NCI-H2196 treated with DMSO at 0.1 percent for 48 hours (cell line): ENCODE measurements around the gene AIG1.
"Not testable (repeated sequence)": the region's sequence is repeated elsewhere in the genome, so short reads cannot be mapped to it uniquely, and the experiment has no call there.

Experiments used
- DNase-seq: peaks from one replicate; lab custom pipeline; 2025; ENCODE audit not compliant: unreplicated experiment; lab: John Stamatoyannopoulos, UW

AIG1 gene

GRCh38 chr6:143223895-143224294, 163.2 kb downstream of the AIG1 start:
- DNase-seq = no peak

DNA sequence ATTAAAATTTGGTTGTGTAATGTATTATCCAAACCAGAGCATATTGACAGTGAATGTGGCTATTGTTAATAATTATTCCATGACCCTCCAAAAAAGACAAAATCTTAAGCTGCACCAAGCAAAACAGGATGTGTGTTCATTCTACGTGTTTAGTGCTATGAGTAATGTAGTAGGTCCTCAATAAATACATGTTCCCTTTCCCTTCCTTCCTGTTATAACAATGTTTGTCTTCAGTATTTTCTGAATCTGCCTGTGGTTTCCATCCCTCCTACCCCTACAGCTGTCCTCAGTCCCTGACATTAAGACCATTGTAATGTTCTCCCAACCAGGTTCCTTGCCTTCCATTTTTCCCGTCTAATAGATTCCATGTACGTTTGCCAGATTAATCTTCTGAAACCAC, 163.8 kb downstream of the AIG1 start:
- DNase-seq = no peak

- DNase-seq = no peak
These were observed 165.2 kb downstream of the AIG1 start for GRCh38 chr6:143225929-143226328.

DNA sequence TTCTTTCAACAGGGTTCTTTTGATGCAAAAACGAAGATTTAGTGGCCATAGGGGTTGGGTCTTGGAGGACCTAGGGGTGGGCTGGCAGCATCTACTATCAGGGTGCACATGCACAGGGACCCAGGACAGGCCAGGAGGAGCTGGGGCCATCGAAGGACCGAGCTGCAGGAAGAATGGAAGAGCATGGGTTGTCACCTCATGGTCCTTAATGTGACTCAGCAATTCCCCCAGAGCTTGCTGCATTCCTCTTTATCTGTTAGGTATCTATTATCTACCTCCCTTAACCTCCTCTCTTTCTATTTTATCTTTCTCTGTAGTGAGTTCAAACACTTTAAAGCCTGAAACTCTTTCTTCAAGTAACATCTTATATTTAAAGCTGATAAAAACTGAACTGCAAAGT, 167.0 kb downstream of the AIG1 start:
- DNase-seq = no peak

GRCh38 chr6:143229400-143229799, 168.7 kb downstream of the AIG1 start:
- no peak for DNase-seq

DNA sequence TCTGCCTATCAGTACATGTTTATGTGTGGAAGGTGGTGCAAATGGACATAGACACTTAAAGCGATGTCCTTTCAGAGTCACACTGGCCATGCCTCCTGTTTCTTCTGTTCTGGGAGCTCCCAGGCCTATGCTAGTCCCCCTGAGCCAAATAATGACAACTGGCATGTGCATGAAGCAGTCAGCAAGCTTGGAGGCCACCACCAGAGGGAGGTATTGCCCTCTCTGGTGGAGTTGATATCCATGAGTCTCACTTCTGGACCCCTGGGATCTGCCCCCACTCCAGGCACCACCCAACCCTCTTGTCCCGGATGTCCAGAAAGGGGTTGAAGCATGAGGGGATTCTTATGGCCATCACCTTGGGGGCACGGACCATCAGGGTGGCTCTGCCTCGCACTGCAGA, 172.2 kb downstream of the AIG1 start:
- DNase-seq = no peak

- no peak for DNase-seq
These were observed 173.0 kb downstream of the AIG1 start for GRCh38 chr6:143233554-143234285.

DNA sequence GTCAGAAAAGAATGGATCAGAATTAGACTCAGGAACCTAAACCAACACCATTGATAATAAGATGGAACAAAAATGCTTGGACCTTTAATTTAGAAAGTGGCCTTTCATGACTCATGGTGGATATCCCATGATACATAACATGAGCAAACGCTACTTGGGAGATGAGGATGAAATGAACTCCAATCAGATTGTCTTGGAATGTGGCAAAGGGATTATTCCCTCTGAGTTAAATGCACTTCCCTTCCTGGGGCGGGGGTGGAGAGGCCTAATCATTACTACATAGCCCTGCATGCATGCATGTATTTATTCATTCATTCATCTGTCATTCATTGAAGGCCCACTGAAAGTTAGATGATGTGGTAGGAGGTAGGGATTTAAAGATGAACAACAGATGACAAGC, 174.0 kb downstream of the AIG1 start:
- no peak for DNase-seq

DNA sequence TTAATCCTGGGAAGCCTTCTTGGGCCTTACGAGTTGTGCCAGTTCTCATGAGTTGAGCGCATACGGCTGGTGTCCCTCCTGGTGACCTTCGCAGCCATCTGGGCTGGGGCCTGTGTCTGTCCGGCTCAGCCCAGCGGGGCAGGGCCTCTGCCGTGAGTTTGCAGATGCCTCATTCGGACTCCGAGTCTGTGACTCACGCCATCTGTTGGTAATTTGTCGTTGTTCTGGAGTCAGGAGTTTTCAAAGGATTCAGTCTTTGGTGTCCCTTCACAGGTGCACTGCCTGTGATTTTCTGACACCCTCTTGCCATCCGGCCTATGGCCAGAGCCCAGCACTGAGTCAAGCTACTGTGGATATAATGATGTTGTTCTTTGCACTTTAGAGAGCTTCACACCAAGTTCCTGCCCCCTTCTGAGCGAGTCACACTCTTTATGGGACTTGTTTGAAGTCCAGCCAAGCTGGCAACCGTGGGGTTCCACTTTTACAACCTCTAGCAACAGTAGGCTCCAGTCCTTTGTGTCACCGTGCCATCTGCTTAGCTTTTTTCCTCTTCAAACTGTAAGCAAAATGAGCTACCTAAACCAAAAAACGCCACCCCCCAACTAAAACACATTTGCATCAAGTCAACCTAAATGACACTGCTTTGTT, 175.6 kb downstream of the AIG1 start:
- no peak for DNase-seq

DNA sequence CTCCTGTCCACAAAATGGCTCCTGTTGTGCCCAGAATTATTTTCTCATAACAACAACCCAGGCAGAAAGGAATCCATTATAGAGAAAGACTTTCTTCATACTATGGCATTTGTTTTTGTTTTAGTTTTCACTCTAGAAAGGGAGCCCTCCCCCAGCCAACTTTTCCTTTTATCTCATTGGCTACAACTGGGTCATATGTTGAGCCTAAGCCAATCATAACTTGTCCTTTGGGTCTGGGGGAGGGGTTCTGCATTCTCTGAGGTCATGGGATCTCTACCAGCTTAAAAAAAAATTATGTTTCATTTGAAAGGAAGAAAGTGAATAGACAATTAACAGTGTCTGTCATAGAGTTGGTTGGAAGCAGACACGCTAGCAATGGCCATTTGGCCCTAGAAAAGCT, 177.6 kb downstream of the AIG1 start:
- no peak for DNase-seq

DNA sequence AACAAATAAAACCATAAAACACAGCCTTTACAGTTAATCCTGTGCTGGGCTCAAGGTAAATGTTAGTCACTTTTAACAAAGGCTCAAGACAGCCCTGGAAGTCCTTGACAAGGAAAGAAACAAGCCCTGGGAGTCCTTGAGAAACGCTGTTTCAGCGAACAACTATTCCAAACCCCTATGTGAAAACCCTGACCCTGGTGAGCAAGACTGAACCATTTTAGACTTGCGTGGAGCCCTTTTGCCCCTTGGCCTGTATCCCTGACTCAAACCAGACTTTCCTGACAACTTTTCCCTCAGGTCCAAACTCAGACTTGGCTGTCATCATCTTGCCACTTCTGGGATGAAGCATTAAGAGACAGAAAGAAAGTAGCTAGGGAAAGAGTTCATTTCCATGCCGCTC, 180.4 kb downstream of the AIG1 start:
- DNase-seq = no peak

DNA sequence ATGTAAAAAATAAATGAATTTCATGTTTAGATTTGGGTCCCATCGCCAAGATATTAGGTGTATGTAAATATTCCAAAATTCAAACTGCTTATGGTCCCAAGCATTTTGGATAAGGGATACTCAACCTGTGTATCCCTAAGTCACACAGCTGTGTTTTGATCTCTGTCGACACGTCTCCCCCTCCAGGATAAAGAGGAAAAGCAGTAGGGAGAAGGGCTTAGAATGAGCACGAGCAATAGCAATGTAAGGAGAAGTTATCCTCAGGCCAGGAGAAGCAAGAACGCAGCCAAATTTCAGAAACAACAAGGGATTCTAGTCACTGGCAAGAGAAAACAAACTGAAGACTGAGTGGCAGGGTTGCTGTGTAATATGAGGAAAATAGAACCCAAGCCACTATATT, 181.2 kb downstream of the AIG1 start:
- DNase-seq = no peak

GRCh38 chr6:143243786-143244185, 183.1 kb downstream of the AIG1 start:
- no peak for DNase-seq

DNA sequence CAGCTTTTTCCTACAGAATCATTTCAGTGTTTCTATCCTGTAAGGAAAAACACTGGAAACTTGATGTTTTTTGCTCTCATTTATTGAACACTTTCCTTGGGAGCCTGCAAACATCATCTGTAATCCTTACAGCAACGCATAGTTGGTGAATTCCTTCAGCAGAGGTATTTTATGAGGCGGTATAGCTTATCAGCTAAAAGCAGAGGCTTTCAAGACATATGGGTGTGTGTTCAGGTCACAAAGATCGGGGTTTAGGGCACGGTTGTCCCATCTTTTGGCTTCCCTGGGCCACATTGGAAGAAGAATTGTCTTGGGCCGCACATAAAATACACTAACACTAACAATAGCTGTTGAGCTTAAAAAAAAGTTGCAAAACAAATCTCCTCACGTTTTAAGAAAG, 185.0 kb downstream of the AIG1 start:
- no peak for DNase-seq

DNA sequence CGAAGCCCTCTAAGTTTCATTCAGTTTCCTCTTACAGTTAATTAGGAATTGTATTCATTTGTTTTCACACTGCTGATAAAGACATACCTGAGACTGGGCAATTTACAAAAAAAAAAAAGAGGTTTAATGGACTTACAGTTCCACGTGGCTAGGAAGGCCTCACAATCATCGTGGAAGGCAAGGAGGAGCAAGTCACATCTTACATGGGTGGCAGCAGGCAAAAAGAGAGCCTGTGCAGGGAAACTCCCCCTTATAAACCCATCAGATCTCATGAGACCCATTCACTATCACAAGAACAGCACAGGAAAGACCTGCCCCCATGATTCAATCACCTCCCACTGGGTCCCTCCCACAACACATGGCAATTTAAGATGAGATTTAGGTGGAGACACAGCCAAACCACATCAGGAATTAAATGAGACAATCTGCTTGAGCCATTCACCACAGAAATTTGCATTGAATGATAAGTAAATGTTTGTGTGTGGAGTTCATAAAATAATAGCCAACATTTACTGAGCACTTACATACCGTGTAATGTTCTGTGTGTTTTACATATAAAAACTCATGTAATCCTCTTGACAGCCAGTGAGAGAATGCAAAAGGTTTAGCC, 185.6 kb downstream of the AIG1 start:
- not testable (repeated sequence) for DNase-seq

DNA sequence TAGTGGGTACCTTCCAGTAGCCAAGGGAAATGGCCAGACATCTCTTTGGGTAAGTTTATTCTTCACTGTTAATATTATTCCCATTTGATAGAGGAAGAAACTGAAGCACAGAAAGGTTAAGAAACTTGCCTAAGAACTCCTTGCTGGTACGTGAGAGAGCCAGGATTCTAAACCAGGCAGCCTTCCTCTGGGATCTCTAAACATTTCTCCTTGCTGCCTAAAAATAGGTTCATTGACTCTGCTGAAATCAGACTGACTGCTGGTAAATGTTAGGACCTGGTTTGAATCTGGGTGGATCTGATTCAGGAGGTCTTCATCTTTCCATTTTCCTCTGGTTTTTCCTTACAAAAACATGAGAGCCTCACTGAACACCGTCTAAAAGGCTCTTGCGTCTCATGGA, 186.9 kb downstream of the AIG1 start:
- DNase-seq = no peak

- no peak for DNase-seq
These were observed 187.7 kb downstream of the AIG1 start for GRCh38 chr6:143248359-143248758.

GRCh38 chr6:143251288-143251687, 190.6 kb downstream of the AIG1 start:
- DNase-seq = no peak

DNA sequence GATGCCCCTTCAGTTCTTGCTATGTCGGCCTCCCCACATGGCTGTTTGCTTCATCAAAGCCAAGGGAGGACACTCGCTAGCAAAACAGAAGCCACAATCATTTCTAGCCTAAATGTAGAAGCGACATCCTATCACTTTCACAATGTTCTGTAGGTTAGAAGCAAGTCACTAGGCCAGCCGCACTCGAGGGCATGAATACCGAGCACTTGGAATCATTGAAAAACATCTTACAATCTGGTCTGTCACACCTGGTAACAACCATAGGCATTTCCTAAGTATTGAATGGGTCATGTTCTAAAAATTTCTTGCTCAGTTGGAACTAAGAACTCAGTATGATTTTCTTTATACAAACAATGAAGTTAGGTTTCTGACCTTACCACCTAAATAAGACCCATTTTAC, 192.3 kb downstream of the AIG1 start:
- DNase-seq = no peak

- DNase-seq = no peak
These were observed 192.9 kb downstream of the AIG1 start for GRCh38 chr6:143253586-143253985.

- DNase-seq = no peak
These were observed 198.3 kb downstream of the AIG1 start for GRCh38 chr6:143258945-143259344.

GRCh38 chr6:143260857-143261256, 200.2 kb downstream of the AIG1 start:
- DNase-seq = no peak
